Breast epithelium (tissue), 3 donors: Measurements from ENCODE around the gene NFAM1.

Experiments used
- CTCF ChIP-seq, 3 donors: fragments of 450-650 bp; IDR thresholded peaks; one replicate each; pipeline ENCODE4 v1.5.1; 2016 to 2017; ENCODE audit warnings: antibody characterized with exemption in 3 of 3, mild to moderate bottlenecking in 3 of 3, moderate library complexity in 3 of 3
- POLR2A ChIP-seq: fragments of 450-650 bp; IDR thresholded peaks from one replicate; pipeline ENCODE4 v1.6.1; 2016; ENCODE audit warnings: antibody characterized with exemption, mild to moderate bottlenecking, moderate library complexity
- POLR2AphosphoS5 ChIP-seq, 3 donors: sonication (generic); formaldehyde crosslinking; IDR thresholded peaks; one replicate each; pipeline ENCODE4 v1.6.1; 2017; ENCODE audit warnings: antibody characterized with exemption in 3 of 3

- TF ChIP-seq CTCF (IDR thresholded peaks at IDR 0.05) (no peak), POLR2A (no peak), POLR2AphosphoS5 (IDR thresholded peaks at IDR 0.05) (no peak)
Measured at GRCh38 chr22:42427167-42427566, 5.0 kb downstream of the NFAM1 start.
